HepG2 (cell line): ENCODE measurements around the gene AKAP7. TPM values are rescaled to one million over a fixed set of nuclear protein-coding genes. Genes with fewer than 3 reads are reported as not detected.
A peak's percentile ranks its signal among the peaks of the same experiment; 100 is the strongest.

ENCODE experiments used
- ATAC-seq: fragments of 200-7000 bp; cut with Tn5 transposase; 3 replicates; pipeline ENCODE4 v1.9.1; 2020; ENCODE audit warnings: mild to moderate bottlenecking, moderate library complexity
- BruUV-seq: library from RNA; stranded (reverse); fragments of 400-500 nt; replicated peaks from 2 replicates; lab custom pipeline; 2021; lab: Mats Ljungman, UMichigan
- CTCF ChIA-PET: fragments of 300-600 bp; formaldehyde crosslinking; extraction: SDS; loops from one replicate; lab custom pipeline; 2021; ENCODE audit warnings: low total read pairs, inconsistent platforms, low intra/inter-chr PET ratio; lab: Yijun Ruan, JAX
- POLR2A ChIA-PET: fragments of 350-600 bp; sonication (Branson Sonifier 250); formaldehyde crosslinking; loops from one replicate; lab custom pipeline; 2020; ENCODE audit warnings: antibody characterized with exemption, inconsistent platforms; lab: Yijun Ruan, JAX
- DNase-seq: peaks from one replicate; pipeline ENCODE4 v3.0.0-alpha.2; 2015; ENCODE audit warnings: low spot score
- FAIRE-seq: peaks from 3 replicates; lab custom pipeline; 2011; peaks lifted over from hg19 to GRCh38; lab: Jason Lieb, UNC
- H2AFZ ChIP-seq: one replicate; pipeline ENCODE4 v1.6.1; 2011; ENCODE audit warnings: low read length, inconsistent platforms
- H3K27ac ChIP-seq: fragments of 300-600 bp; 3 replicates; pipeline ENCODE4 v1.8.0; 2011; ENCODE audit warnings: mixed run types, mild to moderate bottlenecking, mixed read lengths, low read length, inconsistent platforms; ENCODE audit not compliant: insufficient read depth; ENCODE audit errors: extremely low read length
- H3K27me3 ChIP-seq, 2 experiments: fragments of 200-600 bp in 1 of 2; 2 replicates in 1 of 2; 3 replicates in 1 of 2; pipeline versions ENCODE4 v1.6.0 to v1.8.0; 2011; ENCODE audit warnings: low read length in 2 of 2, mild to moderate bottlenecking in 2 of 2, moderate library complexity in 2 of 2, inconsistent platforms in 1 of 2; ENCODE audit not compliant: insufficient read depth in 2 of 2, control insufficient read depth in 1 of 2
- H3K36me3 ChIP-seq, 2 experiments: fragments of 200-600 bp in 1 of 2; replicated peaks in 1 of 2; 2 replicates in 1 of 2; 3 replicates in 1 of 2; pipeline versions ENCODE4 v1.5.1 to v1.8.0; 2011; ENCODE audit warnings: low read length in 2 of 2, inconsistent platforms in 1 of 2; ENCODE audit not compliant: insufficient read depth in 2 of 2, control insufficient read depth in 1 of 2
- H3K4me1 ChIP-seq: 2 replicates; pipeline ENCODE4 v1.5.1; 2012; ENCODE audit warnings: low read length, inconsistent platforms; ENCODE audit not compliant: insufficient read depth
- H3K4me2 ChIP-seq: 2 replicates; pipeline ENCODE4 v1.6.0; 2011; ENCODE audit warnings: low read depth, low read length, inconsistent platforms
- H3K4me3 ChIP-seq, 3 experiments: fragments of 200-600 bp in 1 of 3; sonication (generic), shearing (Covaris generic) in 1 of 3; replicated peaks in 1 of 3; 2 replicates each; pipeline ENCODE4 v1.5.1; 2011 to 2016; ENCODE audit warnings: low read length in 3 of 3, inconsistent platforms in 2 of 3, low read depth in 2 of 3, mild to moderate bottlenecking in 2 of 3, control low read depth in 1 of 3, mixed read lengths in 1 of 3; ENCODE audit not compliant: insufficient read depth in 1 of 3
- H3K79me2 ChIP-seq: one replicate; pipeline ENCODE4 v1.6.1; 2011; ENCODE audit warnings: low read length, inconsistent platforms; ENCODE audit not compliant: insufficient read depth
- H3K9ac ChIP-seq: 2 replicates; pipeline ENCODE4 v1.6.0; 2011; ENCODE audit warnings: mild to moderate bottlenecking, low read depth, low read length, inconsistent platforms; ENCODE audit not compliant: insufficient read depth
- H3K9me3 ChIP-seq: 2 replicates; pipeline ENCODE4 v1.5.1; 2012; ENCODE audit warnings: mild to moderate bottlenecking, low read length
- H4K20me1 ChIP-seq: 2 replicates; pipeline ENCODE4 v1.6.0; 2011; ENCODE audit warnings: inconsistent platforms, mild to moderate bottlenecking, low read length, moderate library complexity; ENCODE audit not compliant: insufficient read depth
- CTCF ChIP-seq: sonication (generic); formaldehyde crosslinking; IDR thresholded peaks from 2 replicates; pipeline ENCODE4 v1.5.0; 2020; ENCODE audit warnings: mild to moderate bottlenecking, missing genetic modification reagents, moderate library complexity
- HMGA1 ChIP-seq: sonication (generic); formaldehyde crosslinking; conservative IDR thresholded peaks from 2 replicates; pipeline ENCODE4 v1.4.0; 2020; ENCODE audit warnings: missing genetic modification reagents
- MTERF4 ChIP-seq: sonication (generic); formaldehyde crosslinking; IDR thresholded peaks from 2 replicates; pipeline ENCODE4 v1.8.0; 2023; ENCODE audit warnings: mild to moderate bottlenecking, missing genetic modification reagents
- STAG1 ChIP-seq: sonication (generic); formaldehyde crosslinking; IDR thresholded peaks from 2 replicates; pipeline ENCODE4 v1.4.0; 2020; ENCODE audit warnings: missing genetic modification reagents
- WGBS: methylation state at CpG from one replicate; pipeline ENCODE4 v1.1.6; 2017; ENCODE audit warnings: low lambda C conversion rate; 5-methylcytosine and 5-hydroxymethylcytosine counted together
- in situ Hi-C: cut with HindIII; loops from 2 replicates; pipeline ENCODE4 v1.10.0; 2017; ENCODE audit warnings: low pct_unique_long_range_greater_than_20kb; ENCODE audit not compliant: extremely low pct_ligation_motif_present
- intact Hi-C: fragments of 100-400 bp; cut with micrococcal nuclease; formaldehyde crosslinking; loops from one replicate; pipeline ENCODE4 v1.10.0; 2022; ENCODE audit not compliant: unreplicated experiment
- polyA plus RNA-seq, 8 experiments: library from polyadenylated mRNA; depleted of rRNA in 3 of 8; stranded (reverse) in 7 of 8; unstranded in 1 of 8; fragments of >200 nt; fragmentation: Illumina TruSeq in 4 of 8; extraction: Trizol in 4 of 8; gene quantifications; 2 replicates each; pipeline versions ENCODE4 v1.2.1 to v1.2.3, GENCODE V29; 2011 to 2016; ENCODE audit warnings: low read depth in 4 of 8, missing spikeins in 1 of 8, mixed read lengths in 1 of 8; ENCODE audit not compliant: insufficient read depth in 1 of 8
- total RNA-seq, 5 experiments: library from RNA; depleted of rRNA; stranded (reverse); fragments of >200 nt; fragmentation: Illumina TruSeq; extraction: Trizol; gene quantifications; 2 replicates each; pipeline ENCODE4 v1.2.3, GENCODE V29; 2016; ENCODE audit warnings: low read depth in 1 of 5
- TF ChIP-seq, protein P1 (sequence below): sonication (generic); formaldehyde crosslinking; IDR thresholded peaks from 2 replicates; pipeline ENCODE4 v1.5.1; 2020; ENCODE audit warnings: mild to moderate bottlenecking, moderate library complexity, missing genetic modification reagents

AKAP7 gene
- total and polyA plus RNA-seq, 2 of the 13 experiments (the other 11 are each of a cell fraction or from before 2014, with no cell fraction given), result 3.6 to 11.7 TPM

- H3K4me2 ChIP-seq, result no peak overlapping the region
- no peak for FAIRE-seq
- no peak overlapping the region for H3K9ac ChIP-seq
- no peak overlapping the region for H3K27ac ChIP-seq
- peaks cover 2 to 5% of the 10 kb centered on the region in 2 experiments; a peak in 2 of 5 replicates for H3K36me3 ChIP-seq
- peak; percentile 10 for DNase-seq
- BruUV-seq, result no TSS peak
- intact Hi-C loops (no loop called here), in situ Hi-C loops (no loop called here)
- ChIA-PET POLR2A (no interaction called here), CTCF (no interaction called here)
- no peak overlapping the region for H3K4me3 ChIP-seq
- H3K27me3 ChIP-seq, result no peaks in the 10 kb centered on the region
- H3K79me2 ChIP-seq, result no peaks in the 10 kb centered on the region
- H3K9me3 ChIP-seq, result no peaks in the 10 kb centered on the region
- no peak for ATAC-seq
- WGBS, result 99% methylated on average over 2 of the region's 2 CpGs
- peaks cover 26% of the 10 kb centered on the region for H3K4me1 ChIP-seq
- TF ChIP-seq, protein P1, sequence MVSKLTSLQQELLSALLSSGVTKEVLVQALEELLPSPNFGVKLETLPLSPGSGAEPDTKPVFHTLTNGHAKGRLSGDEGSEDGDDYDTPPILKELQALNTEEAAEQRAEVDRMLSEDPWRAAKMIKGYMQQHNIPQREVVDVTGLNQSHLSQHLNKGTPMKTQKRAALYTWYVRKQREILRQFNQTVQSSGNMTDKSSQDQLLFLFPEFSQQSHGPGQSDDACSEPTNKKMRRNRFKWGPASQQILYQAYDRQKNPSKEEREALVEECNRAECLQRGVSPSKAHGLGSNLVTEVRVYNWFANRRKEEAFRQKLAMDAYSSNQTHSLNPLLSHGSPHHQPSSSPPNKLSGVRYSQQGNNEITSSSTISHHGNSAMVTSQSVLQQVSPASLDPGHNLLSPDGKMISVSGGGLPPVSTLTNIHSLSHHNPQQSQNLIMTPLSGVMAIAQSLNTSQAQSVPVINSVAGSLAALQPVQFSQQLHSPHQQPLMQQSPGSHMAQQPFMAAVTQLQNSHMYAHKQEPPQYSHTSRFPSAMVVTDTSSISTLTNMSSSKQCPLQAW (CRISPR knock-in tag), result no peak
- no peak for TF ChIP-seq MTERF4 (CRISPR knock-in tag)
- H4K20me1 ChIP-seq, result no peaks in the 10 kb centered on the region
- H2AFZ ChIP-seq, result no peak overlapping the region
Measured at GRCh38 chr6:131164506-131164905, 29.2 kb downstream of the AKAP7 start.

GRCh38 chr6:131167773-131168172 lies 32.5 kb downstream of the AKAP7 start:
- in situ Hi-C loops, result no loop called here
- 87% methylated on average over 3 of the region's 3 CpGs for WGBS
- H3K9ac ChIP-seq, result no peak overlapping the region
- H3K36me3 ChIP-seq, result peaks cover 4 to 8% of the 10 kb centered on the region in 2 experiments; a peak in 2 of 5 replicates
- H3K4me3 ChIP-seq, result no peak overlapping the region
- POLR2A ChIA-PET, result no interaction called here
- H3K27me3 ChIP-seq, result no peaks in the 10 kb centered on the region
- no peak overlapping the region for H3K27ac ChIP-seq
- TF ChIP-seq HMGA1 (CRISPR knock-in tag), result no peak
- 0 out of 2 replicates have a peak, but pooled peaks have one; percentile 11 for TF ChIP-seq CTCF
- peak; percentile 61 for TF ChIP-seq STAG1 (CRISPR knock-in tag)
- BruUV-seq, result no TSS peak
- CTCF ChIA-PET, result interaction anchor here (1.3 kb wide), 1 partner anchor 282 kb away, joined by 4 read pairs; no protein-coding TSS in a partner anchor
- FAIRE-seq, result no peak
- H3K9me3 ChIP-seq, result no peaks in the 10 kb centered on the region
- intact Hi-C loops, result no loop called here
- no peaks in the 10 kb centered on the region for H3K79me2 ChIP-seq
- H4K20me1 ChIP-seq, result no peaks in the 10 kb centered on the region
- no peak for ATAC-seq
- no peak overlapping the region for H2AFZ ChIP-seq
- no peak overlapping the region for H3K4me2 ChIP-seq
- DNase-seq, result no peak
- H3K4me1 ChIP-seq, result peaks cover 12% of the 10 kb centered on the region
